Mucosa of descending colon (tissue), 3 donors: Measurements from ENCODE around the gene PLPP3. TPM values are rescaled to one million over a fixed set of nuclear protein-coding genes. Genes with fewer than 3 reads are reported as not detected.
"Not testable (repeated sequence)": the region's sequence is repeated elsewhere in the genome, so short reads cannot be mapped to it uniquely, and the experiment has no call there.

Source experiments
- ATAC-seq: fragments of 200-7000 bp; cut with Tn5 transposase; one replicate; pipeline ENCODE4 v1.9.1; 2020; ENCODE audit warnings: mild to moderate bottlenecking, moderate library complexity
- DNase-seq, 3 donors: peaks; one replicate each; pipeline ENCODE4 v3.0.0-alpha.2; 2020
- H3K36me3 ChIP-seq: fragments of 200-600 bp; one replicate; pipeline ENCODE4 v1.8.0; 2021; ENCODE audit warnings: low read depth, mild to moderate bottlenecking
- H3K4me1 ChIP-seq: fragments of 200-600 bp; one replicate; pipeline ENCODE4 v1.8.0; 2021; ENCODE audit warnings: low read depth, mild to moderate bottlenecking
- H3K4me3 ChIP-seq: fragments of 200-600 bp; one replicate; pipeline ENCODE4 v1.8.0; 2021; ENCODE audit warnings: mild to moderate bottlenecking
- H3K9me3 ChIP-seq: fragments of 200-600 bp; one replicate; pipeline ENCODE4 v1.8.0; 2021; ENCODE audit warnings: mild to moderate bottlenecking
- CTCF ChIP-seq: fragments of 200-600 bp; IDR thresholded peaks from one replicate; pipeline ENCODE4 v1.8.0; 2022; ENCODE audit warnings: antibody characterized with exemption, mild to moderate bottlenecking
- intact Hi-C, 2 donors: fragments of 100-400 bp; cut with DNase I in 1 of 2; cut with micrococcal nuclease in 1 of 2; formaldehyde crosslinking; loops; one replicate each; pipeline versions ENCODE4 v1.11.0 to v1.11.1; 2022; cut with DNase I, micrococcal nuclease
- total RNA-seq, 3 donors: library from RNA; stranded (reverse); fragmentation: NEBNext Ultra II Directional in 2 of 3; extraction: Animal tissue kit (Norgen Biotek cat#: 25700) in 2 of 3; gene quantifications; one replicate each; pipeline versions ENCODE4 v1.2.1 to v1.2.4, GENCODE V29; 2021 to 2023
- donor health status: DM: no; HTN: no; CAD: no; lungs with moderate emphysema.
- donor health status: DM: no; HTN: no; CAD: no.
- donor health status: DM: no; HTN: yes; CAD: no.

PLPP3 gene
- total RNA-seq, 3 donors from 2014 or later, result 25.3 to 80.5 (median 42.3) TPM

- DNase-seq (no peak), ATAC-seq (no peak)
Measured at GRCh38 chr1:56617141-56617540, 37.8 kb upstream of the PLPP3 start.

GRCh38 chr1:56610770-56611169 lies 31.4 kb upstream of the PLPP3 start:
- ATAC-seq, H3K4me1 ChIP-seq, H3K4me3 ChIP-seq, H3K36me3 ChIP-seq, H3K9me3 ChIP-seq, DNase-seq, intact Hi-C loops: not testable (repeated sequence)

More at GRCh38 chr1:56617141-56617540, 37.8 kb upstream of the PLPP3 start:
- intact Hi-C loops, result no loop called here
- TF ChIP-seq CTCF, result no peak
- Histone ChIP-seq H3K36me3 (no peaks in the 10 kb centered on the region), H3K4me3 (no peak overlapping the region), H3K4me1 (no peaks in the 10 kb centered on the region), H3K9me3 (no peaks in the 10 kb centered on the region)

- ATAC-seq, H3K36me3 ChIP-seq, H3K4me1 ChIP-seq, DNase-seq, H3K4me3 ChIP-seq, intact Hi-C loops, H3K9me3 ChIP-seq: not testable (repeated sequence)
Measured at GRCh38 chr1:56610097-56610496, 30.7 kb upstream of the PLPP3 start.

- H3K4me1 ChIP-seq, H3K4me3 ChIP-seq, ATAC-seq, intact Hi-C loops, DNase-seq, H3K9me3 ChIP-seq, H3K36me3 ChIP-seq: not testable (repeated sequence)
Measured at GRCh38 chr1:56595397-56596191, 16.2 kb upstream of the PLPP3 start.

GRCh38 chr1:56591909-56592308 lies 12.5 kb upstream of the PLPP3 start:
- no peaks in the 10 kb centered on the region for H3K4me1 ChIP-seq
- no peaks in the 10 kb centered on the region for H3K9me3 ChIP-seq
- H3K4me3 ChIP-seq, result no peak overlapping the region
- no peak for ATAC-seq
- DNase-seq, result no peak
- no peak for TF ChIP-seq CTCF
- intact Hi-C loops, result no loop called here
- H3K36me3 ChIP-seq, result no peaks in the 10 kb centered on the region

- ATAC-seq (no peak), DNase-seq (no peak)
- Histone ChIP-seq H3K9me3 (no peaks in the 10 kb centered on the region), H3K4me3 (no peak overlapping the region), H3K36me3 (no peaks in the 10 kb centered on the region), H3K4me1 (no peaks in the 10 kb centered on the region)
- TF ChIP-seq CTCF, result no peak
- intact Hi-C loops, result no loop called here
Measured at GRCh38 chr1:56590520-56591011, 11.2 kb upstream of the PLPP3 start.

GRCh38 chr1:56589369-56589768 lies 10.0 kb upstream of the PLPP3 start:
- no peaks in the 10 kb centered on the region for H3K9me3 ChIP-seq
- H3K36me3 ChIP-seq, result no peaks in the 10 kb centered on the region
- intact Hi-C loops, result loop anchor here (10.0 kb wide), 2 partner anchors 1215 to 1305 kb away; no protein-coding TSS in a partner anchor
- no peak for TF ChIP-seq CTCF
- ATAC-seq (no peak), DNase-seq (no peak)
- no peak overlapping the region for H3K4me3 ChIP-seq
- no peaks in the 10 kb centered on the region for H3K4me1 ChIP-seq
